Esophagus (tissue), 2 donors: ENCODE measurements around the gene THUMPD2. TPM values are rescaled to one million over a fixed set of nuclear protein-coding genes. Genes with fewer than 3 reads are reported as not detected.

Source experiments
- H3K27ac ChIP-seq, 2 donors: one replicate each; pipeline ENCODE4 v1.5.1; 2013; ENCODE audit warnings: low read depth in 2 of 2, mild to moderate bottlenecking in 2 of 2, inconsistent platforms in 1 of 2, low read length in 1 of 2, moderate library complexity in 1 of 2
- H3K27me3 ChIP-seq, 2 donors: one replicate each; pipeline ENCODE4 v1.6.1; 2013; ENCODE audit warnings: low read length in 2 of 2, control low read depth in 1 of 2, mild to moderate bottlenecking in 1 of 2; ENCODE audit not compliant: insufficient read depth in 2 of 2, control insufficient read depth in 1 of 2
- H3K36me3 ChIP-seq, 2 donors: one replicate each; pipeline ENCODE4 v1.6.1; 2013; ENCODE audit warnings: low read length in 1 of 2; ENCODE audit not compliant: control insufficient read depth in 2 of 2, insufficient read depth in 2 of 2
- H3K4me1 ChIP-seq, 2 donors: one replicate each; pipeline ENCODE4 v1.6.1; 2013; ENCODE audit warnings: low read length in 1 of 2; ENCODE audit not compliant: control insufficient read depth in 2 of 2, insufficient read depth in 2 of 2
- H3K4me3 ChIP-seq, 2 donors: one replicate each; pipeline ENCODE4 v1.5.1; 2013; ENCODE audit warnings: low read length in 2 of 2, mild to moderate bottlenecking in 2 of 2, low read depth in 1 of 2, moderate library complexity in 1 of 2
- H3K9me3 ChIP-seq, 2 donors: one replicate each; pipeline ENCODE4 v1.6.1; 2013; ENCODE audit warnings: mild to moderate bottlenecking in 2 of 2, low read depth in 1 of 2, low read length in 1 of 2, moderate library complexity in 1 of 2; ENCODE audit not compliant: control insufficient read depth in 2 of 2, insufficient read depth in 1 of 2
- WGBS, 2 donors: extraction: QIAGEN DNeasy Blood & Tissue Kit; methylation state at CpG; one replicate each; pipeline ENCODE4 v1.1.7; 2013; 5-methylcytosine and 5-hydroxymethylcytosine counted together
- polyA plus RNA-seq, 2 donors: library from polyadenylated mRNA; stranded (reverse); fragments of 200-250 nt; gene quantifications; one replicate each; pipeline ENCODE4 v1.2.3, GENCODE V29; 2013
- donor health status: healthy with polysubstance abuse.
- donor health status: Bipolar disorder and iron deficiency.

THUMPD2 gene
- polyA plus RNA-seq, 2 donors: 8.7 to 11.5 TPM

- H3K4me1 ChIP-seq: no peaks in the 10 kb centered on the region
- no peaks in the 10 kb centered on the region for H3K36me3 ChIP-seq
- no peak overlapping the region for H3K4me3 ChIP-seq
- no peak overlapping the region for H3K27ac ChIP-seq
- 55 to 74% methylated on average over 4 of the region's 4 CpGs for WGBS, 2 donors
- no peaks in the 10 kb centered on the region for H3K27me3 ChIP-seq
- H3K9me3 ChIP-seq: no peaks in the 10 kb centered on the region
These were observed 54.3 kb downstream of the THUMPD2 start for GRCh38 chr2:39724828-39725144.

DNA sequence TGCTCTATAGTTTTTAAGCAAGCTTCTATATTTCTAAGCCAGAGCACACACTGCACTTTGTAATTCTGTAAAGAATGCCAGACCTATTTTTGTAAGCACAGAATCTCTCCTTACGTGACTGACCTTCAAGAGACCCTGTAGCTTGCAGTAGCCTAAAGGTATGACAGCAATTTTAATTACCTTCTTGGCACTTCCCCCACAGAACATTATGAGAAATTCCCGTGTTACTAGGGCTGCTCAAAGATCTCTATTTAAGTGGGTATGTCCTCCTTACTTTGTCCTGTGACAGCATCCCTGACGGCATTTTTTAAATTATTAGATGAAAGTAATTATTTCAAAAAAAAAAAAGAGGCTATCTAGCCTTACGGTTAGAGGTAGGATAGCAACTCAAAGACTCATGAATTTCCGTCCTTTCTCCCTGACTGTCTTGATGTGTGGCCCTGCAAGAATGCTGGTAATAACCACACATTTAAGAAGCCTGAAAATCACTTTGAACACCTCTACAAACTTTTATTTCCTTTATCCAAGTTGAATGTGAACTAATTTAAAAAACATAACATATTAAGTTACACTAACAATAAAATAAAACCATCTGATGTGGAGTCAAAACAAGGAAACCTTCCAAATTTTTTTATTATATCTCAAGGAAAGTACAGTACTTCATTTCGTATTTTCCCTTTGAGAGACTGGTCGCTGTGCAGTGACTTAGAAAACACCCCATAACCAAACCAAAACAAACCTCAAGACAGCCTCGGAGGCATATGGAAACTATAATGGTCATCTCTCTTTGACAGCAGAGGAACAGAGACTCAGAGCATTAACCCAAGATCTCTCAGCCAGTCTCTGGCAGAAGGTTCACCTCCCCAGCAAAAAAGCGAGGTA lies 54.9 kb downstream of the THUMPD2 start:
- Histone ChIP-seq H3K4me1 (no peaks in the 10 kb centered on the region), H3K9me3 (no peaks in the 10 kb centered on the region), H3K4me3 (no peak overlapping the region), H3K27ac (no peak overlapping the region), H3K27me3 (no peaks in the 10 kb centered on the region), H3K36me3 (no peaks in the 10 kb centered on the region)
- 63 to 69% methylated on average over 9 of the region's 9 CpGs for WGBS, 2 donors

GRCh38 chr2:39723497-39723896 lies 55.6 kb downstream of the THUMPD2 start:
- Histone ChIP-seq H3K9me3 (no peaks in the 10 kb centered on the region), H3K27ac (no peak overlapping the region), H3K27me3 (no peaks in the 10 kb centered on the region), H3K4me3 (no peak overlapping the region), H3K4me1 (no peaks in the 10 kb centered on the region), H3K36me3 (no peaks in the 10 kb centered on the region)
- 73 to 77% methylated on average over 2 of the region's 2 CpGs for WGBS, 2 donors

DNA sequence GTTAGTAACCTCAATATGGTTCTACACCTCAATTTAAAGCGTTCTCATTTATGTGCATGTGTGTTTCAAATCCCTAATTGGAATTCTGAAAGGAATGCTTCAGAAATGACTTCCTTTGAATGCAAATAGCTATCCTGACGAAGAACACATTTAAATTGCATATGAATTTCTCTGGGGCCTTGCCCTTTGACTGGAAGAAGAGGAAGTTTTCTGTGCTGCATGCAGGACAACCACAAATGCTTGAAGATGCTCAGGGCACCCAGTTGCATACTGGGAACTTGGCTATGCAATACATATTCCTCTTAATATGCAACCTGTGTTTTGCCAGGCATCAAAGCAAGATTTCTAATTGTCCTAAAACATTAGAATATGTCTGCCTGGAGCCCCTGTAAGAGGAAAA lies 58.1 kb downstream of the THUMPD2 start:
- Histone ChIP-seq H3K27ac (no peak overlapping the region), H3K27me3 (no peaks in the 10 kb centered on the region), H3K36me3 (no peaks in the 10 kb centered on the region), H3K4me3 (no peak overlapping the region), H3K9me3 (no peaks in the 10 kb centered on the region), H3K4me1 (no peaks in the 10 kb centered on the region)
- 89 to 92% methylated on average over 2 of the region's 2 CpGs for WGBS, 2 donors

- WGBS, 2 donors: 40 to 62% methylated on average over 8 of the region's 8 CpGs
These were observed 59.7 kb downstream of the THUMPD2 start for GRCh38 chr2:39719317-39719716.

DNA sequence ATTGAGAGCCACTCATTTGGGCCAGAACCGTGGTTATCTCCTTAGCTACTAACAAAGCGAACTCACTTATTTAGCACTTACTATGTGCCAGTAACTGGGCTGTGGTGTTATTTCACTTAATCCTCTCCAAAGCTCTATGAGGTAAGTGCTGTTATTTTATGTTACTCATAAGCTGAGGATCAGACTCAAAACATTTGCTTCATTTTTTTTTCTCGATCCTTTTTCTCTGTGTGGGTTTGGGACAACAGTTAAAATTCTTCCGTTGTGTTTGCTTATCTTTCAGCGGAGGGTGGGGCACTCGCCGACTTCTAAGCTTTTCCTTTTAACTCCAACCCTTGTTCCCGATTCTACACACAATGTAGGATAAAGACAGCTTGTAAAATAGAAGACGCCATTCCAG lies 60.6 kb downstream of the THUMPD2 start:
- Histone ChIP-seq H3K27me3 (no peaks in the 10 kb centered on the region), H3K9me3 (no peaks in the 10 kb centered on the region), H3K36me3 (no peaks in the 10 kb centered on the region), H3K27ac (no peak overlapping the region), H3K4me1 (no peaks in the 10 kb centered on the region), H3K4me3 (no peak overlapping the region)
- 46 to 47% methylated on average over 9 of the region's 9 CpGs for WGBS, 2 donors

More at GRCh38 chr2:39719317-39719716, 59.7 kb downstream of the THUMPD2 start:
- Histone ChIP-seq H3K4me1 (no peaks in the 10 kb centered on the region), H3K36me3 (no peaks in the 10 kb centered on the region), H3K4me3 (no peak overlapping the region), H3K9me3 (no peaks in the 10 kb centered on the region), H3K27me3 (no peaks in the 10 kb centered on the region), H3K27ac (no peak overlapping the region)

- Histone ChIP-seq H3K27me3 (no peaks in the 10 kb centered on the region), H3K4me3 (no peak overlapping the region), H3K4me1 (no peaks in the 10 kb centered on the region), H3K27ac (no peak overlapping the region), H3K36me3 (no peaks in the 10 kb centered on the region), H3K9me3 (no peaks in the 10 kb centered on the region)
- 92 to 94% methylated on average over 12 of the region's 12 CpGs for WGBS, 2 donors
These were observed 62.0 kb downstream of the THUMPD2 start for GRCh38 chr2:39717067-39717466.

DNA sequence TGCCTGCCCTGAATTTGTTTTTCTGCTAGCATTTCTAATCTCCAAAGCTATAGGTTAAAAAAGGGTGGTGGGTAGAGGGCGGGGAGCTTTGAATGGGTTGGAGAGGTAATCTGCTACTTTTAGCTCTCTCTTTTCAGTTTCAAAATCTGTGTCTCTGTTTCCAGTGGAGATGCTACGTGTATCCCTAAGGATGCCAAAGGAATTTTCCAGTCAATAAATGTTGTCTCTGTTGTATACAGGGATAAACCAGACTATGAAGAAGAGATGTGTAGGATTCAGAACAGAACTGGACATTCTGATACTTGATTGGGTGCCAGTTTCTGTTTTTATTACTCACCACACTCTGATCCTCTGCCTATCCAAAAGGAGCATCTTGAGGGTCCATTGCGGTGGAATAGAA lies 63.2 kb downstream of the THUMPD2 start:
- no peak overlapping the region for H3K27ac ChIP-seq
- no peaks in the 10 kb centered on the region for H3K27me3 ChIP-seq
- H3K9me3 ChIP-seq: no peaks in the 10 kb centered on the region
- 83 to 87% methylated on average over 3 of the region's 3 CpGs for WGBS, 2 donors
- no peak overlapping the region for H3K4me3 ChIP-seq
- no peaks in the 10 kb centered on the region for H3K36me3 ChIP-seq
- H3K4me1 ChIP-seq: no peaks in the 10 kb centered on the region

GRCh38 chr2:39715095-39715494 lies 64.0 kb downstream of the THUMPD2 start:
- Histone ChIP-seq H3K36me3 (no peaks in the 10 kb centered on the region), H3K4me3 (no peak overlapping the region), H3K27ac (no peak overlapping the region), H3K27me3 (no peaks in the 10 kb centered on the region), H3K9me3 (no peaks in the 10 kb centered on the region), H3K4me1 (no peaks in the 10 kb centered on the region)

GRCh38 chr2:39712953-39713352 lies 66.1 kb downstream of the THUMPD2 start:
- Histone ChIP-seq H3K4me1 (no peaks in the 10 kb centered on the region), H3K36me3 (no peaks in the 10 kb centered on the region), H3K4me3 (no peak overlapping the region), H3K27ac (no peak overlapping the region), H3K27me3 (no peaks in the 10 kb centered on the region), H3K9me3 (no peaks in the 10 kb centered on the region)
- 90 to 91% methylated on average over 5 of the region's 5 CpGs for WGBS, 2 donors
